Measurements from ENCODE around the gene RTTN. TPM values are rescaled to one million over a fixed set of nuclear protein-coding genes. Genes with fewer than 3 reads are reported as not detected.

RTTN gene
- polyA plus RNA-seq, 3 donors, result 0.22 to 2.7 (median 0.25) TPM

- Histone ChIP-seq H3K27me3 (ENCODE audit: control insufficient read depth in 2 of 2, insufficient read depth in 2 of 2, low read length in 2 of 2) (no peaks in the 10 kb centered on the region), H3K9me3 (replicated peaks in 1 of 2; ENCODE audit: control insufficient read depth in 1 of 2, insufficient read depth in 1 of 2, low read length in 2 of 2) (no peaks in the 10 kb centered on the region), H3K4me1 (ENCODE audit: control insufficient read depth in 1 of 2, insufficient read depth in 2 of 2, low read length in 2 of 2) (no peaks in the 10 kb centered on the region), H3K79me2 (ENCODE audit: insufficient read depth, low read length) (no peaks in the 10 kb centered on the region), H3K4me2 (replicated peaks; ENCODE audit: extremely low read depth, low read length, poor library complexity, severe bottlenecking) (no peak overlapping the region), H3K27ac (ENCODE audit: low read depth in 1 of 2, low read length in 2 of 2) (no peak overlapping the region), H3K9ac (ENCODE audit: insufficient read depth, low read length, poor library complexity, severe bottlenecking) (no peak overlapping the region), H3K4me3 (replicated peaks in 1 of 3; ENCODE audit: low read depth in 2 of 3, low read length in 3 of 3) (no peak overlapping the region), H3K36me3 (replicated peaks in 1 of 2; ENCODE audit: control insufficient read depth in 1 of 2, insufficient read depth in 2 of 2, low read length in 2 of 2) (peaks cover 2 to 44% of the 10 kb centered on the region in 2 donors), H4K20me1 (ENCODE audit: insufficient read depth, low read length) (no peaks in the 10 kb centered on the region), H2AFZ (ENCODE audit: insufficient read depth, low read depth, low read length, poor library complexity, severe bottlenecking) (no peak overlapping the region)
- no peak for TF ChIP-seq CTCF (IDR thresholded peaks at IDR 0.05)
- Mint-ChIP-seq H3K9me3 (peaks cover 0 to 2% (median 0%) of the 10 kb centered on the region in 7 donors), H3K36me3 (peaks cover 43 to 47% of the 10 kb centered on the region in 2 donors), H3K27me3 (ENCODE audit: low read depth in 3 of 3) (no peaks in the 10 kb centered on the region), H3K4me1 (no peaks in the 10 kb centered on the region), H3K4me3 (no peak overlapping the region), H3K27ac (no peak overlapping the region)
- DNase-seq, result no peak
- whole genome bisulfite sequencing (ENCODE audit: insufficient coverage), result 100% methylated on average over 2 of the region's 3 CpGs
- intact Hi-C loops (cut with micrococcal nuclease), result no loop called here
Measured at GRCh38 chr18:70028734-70029133, 176.8 kb downstream of the RTTN start.

- intact Hi-C loops (cut with micrococcal nuclease), result no loop called here
- TF ChIP-seq CTCF (IDR thresholded peaks at IDR 0.05), result no peak
- no peak for DNase-seq
- no peaks in the 10 kb centered on the region for H3K27me3 ChIP-seq (ENCODE audit: control insufficient read depth in 2 of 2, insufficient read depth in 2 of 2, low read length in 2 of 2)
- no peaks in the 10 kb centered on the region for H3K9me3 ChIP-seq (replicated peaks in 1 of 2; ENCODE audit: control insufficient read depth in 1 of 2, insufficient read depth in 1 of 2, low read length in 2 of 2)
- H4K20me1 ChIP-seq (ENCODE audit: insufficient read depth, low read length), result no peaks in the 10 kb centered on the region
- Mint-ChIP-seq H3K9me3 (peaks cover 0 to 2% (median 0%) of the 10 kb centered on the region in 7 donors), H3K27ac (no peak overlapping the region), H3K36me3 (peaks cover 46 to 51% of the 10 kb centered on the region in 2 donors), H3K27me3 (ENCODE audit: low read depth in 3 of 3) (no peaks in the 10 kb centered on the region), H3K4me3 (no peak overlapping the region), H3K4me1 (no peaks in the 10 kb centered on the region)
- no peak overlapping the region for H3K9ac ChIP-seq (ENCODE audit: insufficient read depth, low read length, poor library complexity, severe bottlenecking)
- H3K27ac ChIP-seq (ENCODE audit: low read depth in 1 of 2, low read length in 2 of 2), result no peak overlapping the region
- WGBS (ENCODE audit: insufficient coverage), result 100% methylated on average over 1 of the region's 3 CpGs
- no peak overlapping the region for H2AFZ ChIP-seq (ENCODE audit: insufficient read depth, low read depth, low read length, poor library complexity, severe bottlenecking)
- H3K36me3 ChIP-seq (replicated peaks in 1 of 2; ENCODE audit: control insufficient read depth in 1 of 2, insufficient read depth in 2 of 2, low read length in 2 of 2), result peaks cover 2 to 50% of the 10 kb centered on the region in 2 donors
- no peak overlapping the region for H3K4me2 ChIP-seq (replicated peaks; ENCODE audit: extremely low read depth, low read length, poor library complexity, severe bottlenecking)
- H3K4me3 ChIP-seq (replicated peaks in 1 of 3; ENCODE audit: low read depth in 2 of 3, low read length in 3 of 3), result no peak overlapping the region
- no peaks in the 10 kb centered on the region for H3K4me1 ChIP-seq (ENCODE audit: control insufficient read depth in 1 of 2, insufficient read depth in 2 of 2, low read length in 2 of 2)
- H3K79me2 ChIP-seq (ENCODE audit: insufficient read depth, low read length), result no peaks in the 10 kb centered on the region
Measured at GRCh38 chr18:70028084-70028483, 177.4 kb downstream of the RTTN start.

Measured in CD14-positive monocyte (primary cell).